ENCODE results near the gene ZNF189.

ZNF189 gene

DNA sequence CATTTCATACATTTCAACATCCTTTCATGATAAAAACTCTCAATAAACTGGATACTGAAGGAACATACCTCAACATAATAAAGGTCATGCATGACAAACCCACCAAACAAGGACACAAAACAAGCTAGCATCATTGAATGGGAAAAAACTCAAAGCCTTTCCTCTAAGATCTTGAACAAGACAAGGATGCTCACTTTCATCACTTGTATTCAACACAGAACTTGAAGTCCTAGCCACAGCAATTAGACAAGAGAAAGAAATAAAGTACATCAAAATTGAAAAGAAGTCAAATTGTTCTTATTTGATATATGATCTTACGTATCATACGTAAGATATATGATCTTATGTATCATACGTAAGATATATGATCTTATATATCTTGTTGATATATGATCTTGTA lies 5.5 kb upstream of the ZNF189 start:
- no peaks in the 10 kb centered on the region for H3K9me3 ChIP-seq (ENCODE audit: severe bottlenecking)
- H3K4me3 ChIP-seq (ENCODE audit: low read depth, low read length) = no peak overlapping the region
- TF ChIP-seq, protein P1, sequence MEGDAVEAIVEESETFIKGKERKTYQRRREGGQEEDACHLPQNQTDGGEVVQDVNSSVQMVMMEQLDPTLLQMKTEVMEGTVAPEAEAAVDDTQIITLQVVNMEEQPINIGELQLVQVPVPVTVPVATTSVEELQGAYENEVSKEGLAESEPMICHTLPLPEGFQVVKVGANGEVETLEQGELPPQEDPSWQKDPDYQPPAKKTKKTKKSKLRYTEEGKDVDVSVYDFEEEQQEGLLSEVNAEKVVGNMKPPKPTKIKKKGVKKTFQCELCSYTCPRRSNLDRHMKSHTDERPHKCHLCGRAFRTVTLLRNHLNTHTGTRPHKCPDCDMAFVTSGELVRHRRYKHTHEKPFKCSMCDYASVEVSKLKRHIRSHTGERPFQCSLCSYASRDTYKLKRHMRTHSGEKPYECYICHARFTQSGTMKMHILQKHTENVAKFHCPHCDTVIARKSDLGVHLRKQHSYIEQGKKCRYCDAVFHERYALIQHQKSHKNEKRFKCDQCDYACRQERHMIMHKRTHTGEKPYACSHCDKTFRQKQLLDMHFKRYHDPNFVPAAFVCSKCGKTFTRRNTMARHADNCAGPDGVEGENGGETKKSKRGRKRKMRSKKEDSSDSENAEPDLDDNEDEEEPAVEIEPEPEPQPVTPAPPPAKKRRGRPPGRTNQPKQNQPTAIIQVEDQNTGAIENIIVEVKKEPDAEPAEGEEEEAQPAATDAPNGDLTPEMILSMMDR (IDR thresholded peaks at IDR 0.05; ENCODE audit: low read depth, low read length) = no peak
- DNase-seq = no peak
- H3K27me3 ChIP-seq (ENCODE audit: insufficient read depth, low read depth, severe bottlenecking) = no peaks in the 10 kb centered on the region
- H3K36me3 ChIP-seq = peaks cover 55% of the 10 kb centered on the region
- no peak overlapping the region for H3K27ac ChIP-seq

- Histone ChIP-seq H3K36me3 (peaks cover 44% of the 10 kb centered on the region), H3K4me3 (ENCODE audit: low read depth, low read length) (no peak overlapping the region), H3K9me3 (ENCODE audit: severe bottlenecking) (no peaks in the 10 kb centered on the region), H3K27ac (no peak overlapping the region), H3K27me3 (ENCODE audit: insufficient read depth, low read depth, severe bottlenecking) (no peaks in the 10 kb centered on the region)
- no peak for DNase-seq
- TF ChIP-seq, protein P1 (IDR thresholded peaks at IDR 0.05; ENCODE audit: low read depth, low read length) = no peak
These were observed 4.0 kb upstream of the ZNF189 start for GRCh38 chr9:101394687-101395086.

DNA sequence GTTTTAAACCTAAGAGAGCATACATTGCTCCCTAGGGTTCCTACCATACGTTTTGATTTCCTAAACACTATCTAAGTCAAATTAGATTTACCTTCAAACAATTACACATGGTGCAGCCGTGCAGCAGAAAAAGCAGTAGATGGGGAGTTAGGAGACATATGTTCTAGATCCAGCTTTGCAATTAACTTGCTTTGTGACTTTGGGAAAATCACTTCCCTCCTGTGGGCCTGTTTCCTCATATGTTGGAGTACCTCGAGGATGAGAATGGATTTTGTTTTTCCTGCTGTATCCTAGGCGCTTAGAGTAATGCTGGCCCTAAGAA lies 944 bp upstream of the ZNF189 start:
- Histone ChIP-seq H3K36me3 (peaks cover 60% of the 10 kb centered on the region), H3K27me3 (ENCODE audit: insufficient read depth, low read depth, severe bottlenecking) (no peaks in the 10 kb centered on the region), H3K9me3 (ENCODE audit: severe bottlenecking) (no peaks in the 10 kb centered on the region), H3K4me3 (ENCODE audit: low read depth, low read length) (peak overlapping the region; percentile 78), H3K27ac (peak overlapping the region; percentile 85)
- DNase-seq = no peak
- TF ChIP-seq, protein P1 (IDR thresholded peaks at IDR 0.05; ENCODE audit: low read depth, low read length) = no peak

DNA sequence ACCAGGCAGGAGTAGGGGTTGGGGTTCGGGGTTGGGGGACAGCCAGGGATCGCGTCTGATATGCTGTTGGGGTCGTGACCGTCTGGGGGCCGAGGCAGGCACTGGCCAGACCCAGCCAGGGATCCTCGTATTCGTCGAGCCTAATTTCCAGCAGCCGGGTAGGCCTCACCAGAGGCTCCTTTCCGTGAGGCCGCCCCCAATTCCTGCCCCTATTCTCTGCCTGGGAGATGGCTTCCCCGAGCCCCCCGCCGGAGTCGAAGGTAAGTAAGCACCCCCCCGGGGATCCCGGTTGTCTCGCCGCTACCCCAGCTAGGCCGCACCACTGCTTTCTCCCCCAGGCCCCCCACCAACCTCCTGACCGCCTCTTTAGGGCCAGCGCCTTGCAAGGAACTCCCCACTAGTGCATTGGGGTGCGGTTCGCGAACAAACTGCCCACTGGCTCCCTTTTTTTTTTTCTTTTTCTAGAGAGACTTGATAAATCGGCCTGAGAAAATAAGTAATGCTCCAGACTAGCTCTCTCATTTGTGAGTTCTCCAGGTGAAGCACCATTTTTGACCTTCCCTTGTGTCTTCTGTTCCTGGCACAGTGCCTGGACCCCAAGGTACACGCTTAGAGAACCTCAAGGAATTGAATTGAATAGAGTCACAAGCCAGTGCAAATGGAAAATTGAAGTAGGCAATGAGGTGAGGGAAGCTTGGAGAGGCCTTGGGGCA lies 435 bp downstream of the ZNF189 start:
- no peak for DNase-seq
- Histone ChIP-seq H3K9me3 (ENCODE audit: severe bottlenecking) (no peaks in the 10 kb centered on the region), H3K27ac (peak overlapping the region; percentile 76), H3K4me3 (ENCODE audit: low read depth, low read length) (peak overlapping the region; percentile 78), H3K36me3 (peaks cover 74% of the 10 kb centered on the region), H3K27me3 (ENCODE audit: insufficient read depth, low read depth, severe bottlenecking) (no peaks in the 10 kb centered on the region)
- TF ChIP-seq, protein P1 (IDR thresholded peaks at IDR 0.05; ENCODE audit: low read depth, low read length) = no peak

GRCh38 chr9:101399643-101399970 lies 956 bp downstream of the ZNF189 start:
- H3K36me3 ChIP-seq = peaks cover 76% of the 10 kb centered on the region
- H3K27ac ChIP-seq = peak overlapping the region; percentile 76; the same call in 1 of the 2 replicates
- DNase-seq = no peak
- H3K27me3 ChIP-seq (ENCODE audit: insufficient read depth, low read depth, severe bottlenecking) = no peaks in the 10 kb centered on the region
- H3K4me3 ChIP-seq (ENCODE audit: low read depth, low read length) = peak overlapping the region; percentile 78
- H3K9me3 ChIP-seq (ENCODE audit: severe bottlenecking) = no peaks in the 10 kb centered on the region
- TF ChIP-seq, protein P1 (IDR thresholded peaks at IDR 0.05; ENCODE audit: low read depth, low read length) = no peak

DNA sequence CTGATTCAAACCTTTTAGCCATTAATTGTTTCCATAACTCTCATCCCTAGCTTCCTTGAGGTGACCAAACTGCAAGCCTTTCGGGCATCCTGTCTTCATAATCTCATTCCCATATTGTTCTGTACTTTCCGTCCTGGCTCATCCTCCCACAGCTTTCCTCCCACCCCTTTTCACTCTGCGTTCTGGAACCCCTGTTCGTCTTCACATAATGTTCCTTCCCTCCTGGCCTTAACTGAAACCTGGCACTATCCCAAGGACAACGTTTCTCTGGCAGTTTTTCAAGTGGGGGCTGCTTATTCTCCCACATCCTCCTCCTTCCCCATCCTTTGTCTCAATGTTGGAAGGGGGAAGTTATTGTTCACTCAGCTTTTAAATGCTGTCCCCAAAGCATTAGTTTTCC lies 1.5 kb downstream of the ZNF189 start:
- H3K36me3 ChIP-seq = peaks cover 76% of the 10 kb centered on the region

More for the DNA sequence above, 1.5 kb downstream of the ZNF189 start:
- DNase-seq = no peak
- TF ChIP-seq, protein P1 (IDR thresholded peaks at IDR 0.05; ENCODE audit: low read depth, low read length) = no peak
- no peaks in the 10 kb centered on the region for H3K27me3 ChIP-seq (ENCODE audit: insufficient read depth, low read depth, severe bottlenecking)
- H3K9me3 ChIP-seq (ENCODE audit: severe bottlenecking) = no peaks in the 10 kb centered on the region
- no peak overlapping the region for H3K4me3 ChIP-seq (ENCODE audit: low read depth, low read length)
- H3K27ac ChIP-seq = no peak overlapping the region
